Measurements from ENCODE around the gene ZC3H12A. TPM values are rescaled to one million over a fixed set of nuclear protein-coding genes. Genes with fewer than 3 reads are reported as not detected.

ZC3H12A gene
- total and polyA plus RNA-seq, 7 experiments from 2014 or later = 4.4 to 122 (median 38.2) TPM

GRCh38 chr1:37472281-37472680 lies 2.1 kb upstream of the ZC3H12A start:
- Histone ChIP-seq H3K4me1 (ENCODE audit: control insufficient read depth in 2 of 2, insufficient read depth in 2 of 2, low read length in 2 of 2) (peaks cover 15 to 19% of the 10 kb centered on the region in 2 donors), H3K27ac (ENCODE audit: low read depth, low read length) (peak overlapping the region; percentile 95), H3K27me3 (ENCODE audit: control insufficient read depth in 2 of 2, insufficient read depth in 2 of 2, low read length in 2 of 2) (no peaks in the 10 kb centered on the region), H3K9me3 (ENCODE audit: control insufficient read depth in 2 of 3, low read length in 3 of 3) (no peaks in the 10 kb centered on the region), H3K36me3 (ENCODE audit: control insufficient read depth in 2 of 3, insufficient read depth in 3 of 3, low read length in 3 of 3) (peaks cover 0 to 23% (median 7%) of the 10 kb centered on the region in 3 experiments), H3K4me3 (ENCODE audit: low read length) (no peak overlapping the region)
- Mint-ChIP-seq H3K4me1 (peaks cover 26 to 47% (median 38%) of the 10 kb centered on the region in 7 donors), H3K9me3 (no peaks in the 10 kb centered on the region), H3K4me3 (peak overlapping the region; percentile 77 to 97 (median 89)), H3K36me3 (peaks cover 3 to 24% (median 5%) of the 10 kb centered on the region in 5 donors), H3K27me3 (no peaks in the 10 kb centered on the region), H3K27ac (peak overlapping the region; percentile 44 to 98 (median 80))
- DNase-seq (no peak), ATAC-seq (no peak)
- intact Hi-C loops (cut with micrococcal nuclease) = loop anchor here in 1 of 2 donors (5.0 to 10.0 kb wide), 5 partner anchors 475 to 1385 kb away; partner anchors contain the start of genes INPP5B, MAP7D1, RRAGC and THRAP3
- ChIA-PET POLR2A (interaction anchor here (1.0 to 9.1 kb wide), 5 partner anchors 10 to 42 kb away, joined by 3 to 90 read pairs (median 5); partner anchors contain the start of gene MEAF6), CTCF (interaction anchor here (0.7 to 8.9 kb wide), 5 partner anchors 14 to 42 kb away, joined by 3 to 103 read pairs (median 4); partner anchors contain the start of gene MEAF6)

GRCh38 chr1:37472994-37473393 lies 1.4 kb upstream of the ZC3H12A start:
- intact Hi-C loops (cut with micrococcal nuclease) = loop anchor here in 1 of 2 donors (5.0 to 10.0 kb wide), 5 partner anchors 474 to 1384 kb away; partner anchors contain the start of genes INPP5B, MAP7D1, RRAGC and THRAP3
- DNase-seq = peak in 1 of 9 donors; percentile 37
- ChIA-PET CTCF (interaction anchor here (0.9 to 8.9 kb wide), 5 partner anchors 11 to 42 kb away, joined by 3 to 103 read pairs (median 4); partner anchors contain the start of gene MEAF6), POLR2A (interaction anchor here (1.0 to 9.1 kb wide), 5 partner anchors 9 to 1542 kb away, joined by 3 to 90 read pairs (median 3); partner anchors contain the start of genes AGO3, MEAF6 and TRAPPC3)
- peak overlapping the region; percentile 95 for H3K27ac ChIP-seq (ENCODE audit: low read depth, low read length)
- H3K4me3 ChIP-seq (ENCODE audit: low read length) = peak overlapping the region; percentile 97
- H3K36me3 ChIP-seq (ENCODE audit: control insufficient read depth in 2 of 3, insufficient read depth in 3 of 3, low read length in 3 of 3) = peaks cover 0 to 27% (median 7%) of the 10 kb centered on the region in 3 experiments
- peak overlapping the region; percentile 77 to 97 (median 89) for H3K4me3 Mint-ChIP-seq
- H3K27me3 Mint-ChIP-seq = no peaks in the 10 kb centered on the region
- H3K27ac Mint-ChIP-seq = peak overlapping the region; percentile 48 to 98 (median 80)
- H3K27me3 ChIP-seq (ENCODE audit: control insufficient read depth in 2 of 2, insufficient read depth in 2 of 2, low read length in 2 of 2) = no peaks in the 10 kb centered on the region
- no peak for ATAC-seq
- peaks cover 33 to 51% (median 45%) of the 10 kb centered on the region in 7 donors for H3K4me1 Mint-ChIP-seq
- H3K4me1 ChIP-seq (ENCODE audit: control insufficient read depth in 2 of 2, insufficient read depth in 2 of 2, low read length in 2 of 2) = peaks cover 21 to 25% of the 10 kb centered on the region in 2 donors
- H3K9me3 ChIP-seq (ENCODE audit: control insufficient read depth in 2 of 3, low read length in 3 of 3) = no peaks in the 10 kb centered on the region
- H3K9me3 Mint-ChIP-seq = no peaks in the 10 kb centered on the region
- H3K36me3 Mint-ChIP-seq = peaks cover 3 to 31% (median 10%) of the 10 kb centered on the region in 5 donors

GRCh38 chr1:37473431-37474045 lies 842 bp upstream of the ZC3H12A start:
- intact Hi-C loops (cut with micrococcal nuclease) = loop anchor here (1.0 to 10.0 kb wide), 11 partner anchors 14 to 1384 kb away; partner anchors contain the start of genes CDCA8 (in 1 of the 2), INPP5B (in 1 of the 2), MAP7D1 (in 1 of the 2) and MEAF6 (in 1 of the 2)
- Histone ChIP-seq H3K36me3 (ENCODE audit: control insufficient read depth in 2 of 3, insufficient read depth in 3 of 3, low read length in 3 of 3) (peaks cover 0 to 27% (median 7%) of the 10 kb centered on the region in 3 experiments), H3K27ac (ENCODE audit: low read depth, low read length) (peak overlapping the region; percentile 95), H3K4me1 (ENCODE audit: control insufficient read depth in 2 of 2, insufficient read depth in 2 of 2, low read length in 2 of 2) (peaks cover 26 to 30% of the 10 kb centered on the region in 2 donors), H3K9me3 (ENCODE audit: control insufficient read depth in 2 of 3, low read length in 3 of 3) (no peaks in the 10 kb centered on the region), H3K4me3 (ENCODE audit: low read length) (peak overlapping the region; percentile 97), H3K27me3 (ENCODE audit: control insufficient read depth in 2 of 2, insufficient read depth in 2 of 2, low read length in 2 of 2) (no peaks in the 10 kb centered on the region)
- ChIA-PET CTCF (interaction anchor here (1.2 to 8.9 kb wide), 4 partner anchors 10 to 41 kb away, joined by 3 to 103 read pairs (median 4); partner anchors contain the start of gene MEAF6), POLR2A (interaction anchor here (0.6 to 9.1 kb wide), 12 partner anchors 8 to 1732 kb away, joined by 3 to 90 read pairs (median 4); partner anchors contain the start of genes AGO3, CDCA8, GNL2 and MACF1)
- ATAC-seq = peak; percentile 15
- no peaks in the 10 kb centered on the region for H3K9me3 Mint-ChIP-seq
- peak in 7 of 9 donors; percentile 45 to 69 (median 58) for DNase-seq
- H3K27me3 Mint-ChIP-seq = no peaks in the 10 kb centered on the region
- H3K4me1 Mint-ChIP-seq = peaks cover 38 to 57% (median 50%) of the 10 kb centered on the region in 7 donors
- H3K4me3 Mint-ChIP-seq = peak overlapping the region; percentile 77 to 97 (median 89)
- peak overlapping the region; percentile 67 to 98 (median 80) for H3K27ac Mint-ChIP-seq
- H3K36me3 Mint-ChIP-seq = peaks cover 3 to 36% (median 10%) of the 10 kb centered on the region in 5 donors

- H3K4me3 Mint-ChIP-seq = peak overlapping the region; percentile 91 to 99 (median 96)
- H3K27me3 ChIP-seq (ENCODE audit: control insufficient read depth in 2 of 2, insufficient read depth in 2 of 2, low read length in 2 of 2) = no peaks in the 10 kb centered on the region
- H3K4me3 ChIP-seq (ENCODE audit: low read length) = peak overlapping the region; percentile 87
- H3K4me1 Mint-ChIP-seq = peaks cover 42 to 59% (median 52%) of the 10 kb centered on the region in 7 donors
- H3K27ac ChIP-seq (ENCODE audit: low read depth, low read length) = peak overlapping the region; percentile 95
- peaks cover 0 to 27% (median 7%) of the 10 kb centered on the region in 3 experiments for H3K36me3 ChIP-seq (ENCODE audit: control insufficient read depth in 2 of 3, insufficient read depth in 3 of 3, low read length in 3 of 3)
- POLR2A ChIA-PET = interaction anchor here (1.0 to 9.1 kb wide), 11 partner anchors 8 to 1730 kb away, joined by 3 to 90 read pairs (median 4); partner anchors contain the start of genes CDCA8, GNL2, MACF1 and MEAF6
- H3K36me3 Mint-ChIP-seq = peaks cover 3 to 48% (median 10%) of the 10 kb centered on the region in 5 donors
- no peaks in the 10 kb centered on the region for H3K27me3 Mint-ChIP-seq
- H3K9me3 Mint-ChIP-seq = no peaks in the 10 kb centered on the region
- CTCF ChIA-PET = interaction anchor here (0.6 to 8.9 kb wide), 4 partner anchors 12 to 1372 kb away, joined by 3 to 103 read pairs (median 7); no protein-coding TSS in a partner anchor
- intact Hi-C loops (cut with micrococcal nuclease) = loop anchor here (1.0 to 10.0 kb wide), 14 partner anchors 12 to 1382 kb away; partner anchors contain the start of genes RRAGC (in 2 of the 2), CDCA8 (in 1 of the 2), FHL3 (in 1 of the 2) and GNL2 (in 1 of the 2)
- peak overlapping the region; percentile 93 to 99 (median 98) for H3K27ac Mint-ChIP-seq
- ATAC-seq = no peak
- peak in 1 of 9 donors; percentile 55 for DNase-seq
- H3K4me1 ChIP-seq (ENCODE audit: control insufficient read depth in 2 of 2, insufficient read depth in 2 of 2, low read length in 2 of 2) = peaks cover 30 to 34% of the 10 kb centered on the region in 2 donors
- no peaks in the 10 kb centered on the region for H3K9me3 ChIP-seq (ENCODE audit: control insufficient read depth in 2 of 3, low read length in 3 of 3)
Observed at GRCh38 chr1:37474697-37475379, 458 bp downstream of the ZC3H12A start.

- H3K27me3 ChIP-seq (ENCODE audit: control insufficient read depth in 2 of 2, insufficient read depth in 2 of 2, low read length in 2 of 2) = no peaks in the 10 kb centered on the region
- CTCF ChIA-PET = interaction anchor here (1.3 to 8.9 kb wide), 3 partner anchors 11 to 21 kb away, joined by 6 to 103 read pairs (median 8); no protein-coding TSS in a partner anchor
- H3K9me3 ChIP-seq (ENCODE audit: control insufficient read depth in 2 of 3, low read length in 3 of 3) = no peaks in the 10 kb centered on the region
- Mint-ChIP-seq H3K4me3 (peak overlapping the region; percentile 91 to 99 (median 96)), H3K4me1 (peaks cover 41 to 58% (median 53%) of the 10 kb centered on the region in 7 donors), H3K36me3 (peaks cover 3 to 48% (median 10%) of the 10 kb centered on the region in 5 donors), H3K27ac (peak overlapping the region; percentile 93 to 99 (median 98)), H3K27me3 (no peaks in the 10 kb centered on the region), H3K9me3 (no peaks in the 10 kb centered on the region)
- peaks cover 7 to 34% (median 14%) of the 10 kb centered on the region in 3 experiments for H3K36me3 ChIP-seq (ENCODE audit: control insufficient read depth in 2 of 3, insufficient read depth in 3 of 3, low read length in 3 of 3)
- ATAC-seq (no peak), DNase-seq (peak in 1 of 9 donors; percentile 21)
- H3K4me1 ChIP-seq (ENCODE audit: control insufficient read depth in 2 of 2, insufficient read depth in 2 of 2, low read length in 2 of 2) = peaks cover 37 to 41% of the 10 kb centered on the region in 2 donors
- peak overlapping the region; percentile 95 for H3K27ac ChIP-seq (ENCODE audit: low read depth, low read length)
- H3K4me3 ChIP-seq (ENCODE audit: low read length) = peak overlapping the region; percentile 87
- POLR2A ChIA-PET = interaction anchor here (1.0 to 9.1 kb wide), 12 partner anchors 7 to 216 kb away, joined by 3 to 90 read pairs (median 4); partner anchors contain the start of genes CDCA8, GNL2, MEAF6 and SNIP1
- intact Hi-C loops (cut with micrococcal nuclease) = loop anchor here (1.0 to 10.0 kb wide), 10 partner anchors 39 to 1382 kb away; partner anchors contain the start of genes GNL2 (in 2 of the 2), FHL3 (in 1 of the 2), MAP7D1 (in 1 of the 2) and MEAF6 (in 1 of the 2)
Observed at GRCh38 chr1:37475380-37476086, 1.2 kb downstream of the ZC3H12A start.
